ENCODE data around the gene VLDLR.

VLDLR gene

GRCh38 chr9:2657427-2657826 is 35.8 kb downstream of the VLDLR start:
- DNase-seq (ENCODE audit: low read depth in 1 of 2, low spot score in 1 of 2): peak; percentile 82 to 96
- 0 out of 2 replicates have a peak, but pooled peaks have one; percentile 19 for TF ChIP-seq GABPA (IDR thresholded peaks at IDR 0.05; ENCODE audit: low read depth)
- TF ChIP-seq CTCF (IDR thresholded peaks at IDR 0.05; ENCODE audit: insufficient read depth, low read length): no peak
- TF ChIP-seq REST (IDR thresholded peaks at IDR 0.05; ENCODE audit: insufficient replicate concordance, low read depth): peak; percentile 49
- TF ChIP-seq SPI1 (IDR thresholded peaks at IDR 0.05; ENCODE audit: borderline replicate concordance, low read depth): no peak
- TF ChIP-seq POLR2AphosphoS5 (IDR thresholded peaks at IDR 0.05; ENCODE audit: low read depth): peak; percentile 97
- no peaks in the 10 kb centered on the region for H3K27me3 ChIP-seq (ENCODE audit: insufficient read depth, poor library complexity, severe bottlenecking)
- H3K4me3 ChIP-seq (replicated peaks; ENCODE audit: insufficient read depth, low read length): no peak overlapping the region
- peak overlapping the region; percentile 62 for H3K27ac ChIP-seq (replicated peaks)

- H3K27ac ChIP-seq (replicated peaks): no peak overlapping the region
- no peak for TF ChIP-seq REST (IDR thresholded peaks at IDR 0.05; ENCODE audit: insufficient replicate concordance, low read depth)
- TF ChIP-seq POLR2AphosphoS5 (IDR thresholded peaks at IDR 0.05; ENCODE audit: low read depth): no peak
- no peak for TF ChIP-seq GABPA (IDR thresholded peaks at IDR 0.05; ENCODE audit: low read depth)
- no peak for TF ChIP-seq CTCF (IDR thresholded peaks at IDR 0.05; ENCODE audit: insufficient read depth, low read length)
- TF ChIP-seq SPI1 (IDR thresholded peaks at IDR 0.05; ENCODE audit: borderline replicate concordance, low read depth): no peak
- DNase-seq (ENCODE audit: low read depth in 1 of 2, low spot score in 1 of 2): no peak
Measured at GRCh38 chr9:2662496-2662895, 40.9 kb downstream of the VLDLR start.

GRCh38 chr9:2663461-2664173 is 42.0 kb downstream of the VLDLR start:
- H3K27ac ChIP-seq (replicated peaks): no peak overlapping the region
- no peaks in the 10 kb centered on the region for H3K27me3 ChIP-seq (ENCODE audit: insufficient read depth, poor library complexity, severe bottlenecking)
- TF ChIP-seq POLR2AphosphoS5 (IDR thresholded peaks at IDR 0.05; ENCODE audit: low read depth) (no peak), REST (IDR thresholded peaks at IDR 0.05; ENCODE audit: insufficient replicate concordance, low read depth) (no peak), GABPA (IDR thresholded peaks at IDR 0.05; ENCODE audit: low read depth) (no peak), CTCF (IDR thresholded peaks at IDR 0.05; ENCODE audit: insufficient read depth, low read length) (no peak), SPI1 (IDR thresholded peaks at IDR 0.05; ENCODE audit: borderline replicate concordance, low read depth) (no peak)

More at GRCh38 chr9:2662496-2662895, 40.9 kb downstream of the VLDLR start:
- no peak overlapping the region for H3K4me3 ChIP-seq (replicated peaks; ENCODE audit: insufficient read depth, low read length)
- no peaks in the 10 kb centered on the region for H3K27me3 ChIP-seq (ENCODE audit: insufficient read depth, poor library complexity, severe bottlenecking)

More at GRCh38 chr9:2663461-2664173, 42.0 kb downstream of the VLDLR start:
- no peak for DNase-seq (ENCODE audit: low read depth in 1 of 2, low spot score in 1 of 2)
- no peak overlapping the region for H3K4me3 ChIP-seq (replicated peaks; ENCODE audit: insufficient read depth, low read length)

All from HL-60 (cell line).